GM23338 (cell line): ENCODE measurements around the gene GSN. TPM values are rescaled to one million over a fixed set of nuclear protein-coding genes. Genes with fewer than 3 reads are reported as not detected.

ENCODE experiments used
- ATAC-seq: fragments of 200-7000 bp; cut with Tn5 transposase; 3 replicates; pipeline ENCODE4 v1.9.1; 2020
- DNase-seq: peaks from one replicate; pipeline ENCODE4 v3.0.0-alpha.2; 2015; ENCODE audit warnings: low spot score
- H2AFZ ChIP-seq: fragments of 200-600 bp; sonication (generic); 2 replicates; pipeline ENCODE4 v1.8.0; 2016; ENCODE audit warnings: antibody characterized with exemption, mild to moderate bottlenecking, moderate library complexity
- H3F3A ChIP-seq: fragments of 200-600 bp; sonication (generic); replicated peaks from 2 replicates; pipeline ENCODE4 v1.8.0; 2017; ENCODE audit warnings: antibody characterized with exemption, mixed run types, low read depth
- H3K27ac ChIP-seq: fragments of 200-600 bp; sonication (generic); 2 replicates; pipeline ENCODE4 v1.6.1; 2016; ENCODE audit warnings: low read depth
- H3K27me3 ChIP-seq: fragments of 200-600 bp; sonication (generic); 2 replicates; pipeline ENCODE4 v1.8.0; 2016; ENCODE audit warnings: mild to moderate bottlenecking, mixed run types, moderate library complexity; ENCODE audit not compliant: insufficient read depth
- H3K36me3 ChIP-seq: fragments of 200-600 bp; sonication (generic); 2 replicates; pipeline ENCODE4 v1.8.0; 2016; ENCODE audit warnings: mild to moderate bottlenecking; ENCODE audit not compliant: insufficient read depth
- H3K4me1 ChIP-seq: fragments of 200-600 bp; sonication (generic); 2 replicates; pipeline ENCODE4 v1.8.0; 2016; ENCODE audit warnings: mild to moderate bottlenecking, moderate library complexity; ENCODE audit not compliant: insufficient read depth
- H3K4me2 ChIP-seq: fragments of 200-600 bp; sonication (generic); 2 replicates; pipeline ENCODE4 v1.7.1; 2017; ENCODE audit warnings: mixed run types
- H3K4me3 ChIP-seq: fragments of 200-600 bp; sonication (generic); 2 replicates; pipeline ENCODE4 v1.6.1; 2016; ENCODE audit warnings: mixed run types
- H3K79me2 ChIP-seq: fragments of 200-600 bp; sonication (generic); replicated peaks from 2 replicates; pipeline ENCODE4 v1.8.0; 2017; ENCODE audit warnings: mild to moderate bottlenecking; ENCODE audit not compliant: insufficient read depth
- H3K9me2 ChIP-seq: fragments of 200-600 bp; sonication (generic); 2 replicates; pipeline ENCODE4 v1.8.0; 2017; ENCODE audit not compliant: insufficient read depth
- H4K20me1 ChIP-seq: fragments of 200-600 bp; sonication (generic); replicated peaks from 2 replicates; pipeline ENCODE4 v1.8.0; 2017; ENCODE audit warnings: mild to moderate bottlenecking; ENCODE audit not compliant: insufficient read depth
- H3K27ac Mint-ChIP-seq: 2 replicates; pipeline ENCODE4 v1.8.0; 2020; ENCODE audit warnings: inconsistent platforms, mild to moderate bottlenecking, moderate library complexity, mixed read lengths
- H3K27me3 Mint-ChIP-seq: 3 replicates; pipeline ENCODE4 v1.8.0; 2022; ENCODE audit warnings: low read depth, mild to moderate bottlenecking, moderate library complexity, mixed read lengths, inconsistent platforms; ENCODE audit not compliant: insufficient read depth, poor library complexity
- H3K36me3 Mint-ChIP-seq: 3 replicates; pipeline ENCODE4 v1.8.0; 2021; ENCODE audit warnings: low read depth, mild to moderate bottlenecking, inconsistent platforms, moderate library complexity, mixed read lengths
- H3K4me1 Mint-ChIP-seq: 3 replicates; pipeline ENCODE4 v1.8.0; 2020; ENCODE audit warnings: mild to moderate bottlenecking, inconsistent platforms, mixed read lengths
- H3K4me3 Mint-ChIP-seq: 3 replicates; pipeline ENCODE4 v1.8.0; 2021; ENCODE audit warnings: moderate library complexity, mild to moderate bottlenecking, inconsistent platforms, mixed read lengths
- H3K9me3 Mint-ChIP-seq: 3 replicates; pipeline ENCODE4 v1.8.0; 2020; ENCODE audit warnings: moderate library complexity, mild to moderate bottlenecking, inconsistent platforms, mixed read lengths
- CREB1 ChIP-seq: fragments of 250-450 bp; sonication (Bioruptor Pico); IDR thresholded peaks from 2 replicates; pipeline ENCODE4 v1.5.0; 2020; ENCODE audit warnings: low read depth, mild to moderate bottlenecking, moderate library complexity
- CTCF ChIP-seq, 2 experiments: fragments of 200-600 bp in 1 of 2; sonication (generic) in 1 of 2; conservative IDR thresholded peaks; 2 replicates each; pipeline versions ENCODE4 v1.5.1 to v1.6.1; 2016 to 2017; ENCODE audit warnings: antibody characterized with exemption in 2 of 2, low read depth in 2 of 2, mild to moderate bottlenecking in 2 of 2, moderate library complexity in 1 of 2
- ETS1 ChIP-seq: IDR thresholded peaks from 2 replicates; pipeline ENCODE4 v1.6.1; 2016; ENCODE audit warnings: antibody characterized with exemption
- EZH2 ChIP-seq: fragments of 200-600 bp; sonication (generic); IDR thresholded peaks from one replicate; pipeline ENCODE4 v1.8.0; 2017; ENCODE audit warnings: antibody characterized with exemption, mild to moderate bottlenecking, low read depth; ENCODE audit not compliant: unreplicated experiment
- EZH2phosphoT487 ChIP-seq: fragments of 200-600 bp; sonication (generic); IDR thresholded peaks from one replicate; pipeline ENCODE4 v1.8.1; 2018; ENCODE audit warnings: antibody characterized with exemption; ENCODE audit not compliant: unreplicated experiment
- JUNB ChIP-seq: IDR thresholded peaks from one replicate; pipeline ENCODE4 v1.6.1; 2016; ENCODE audit warnings: antibody characterized with exemption; ENCODE audit not compliant: unreplicated experiment
- NANOG ChIP-seq: IDR thresholded peaks from 2 replicates; pipeline ENCODE4 v1.6.1; 2016; ENCODE audit warnings: antibody characterized with exemption, borderline replicate concordance
- POLR2AphosphoS5 ChIP-seq: IDR thresholded peaks from 2 replicates; pipeline ENCODE4 v1.6.1; 2016; ENCODE audit warnings: antibody characterized with exemption, low read depth
- STAT1 ChIP-seq: IDR thresholded peaks from one replicate; pipeline ENCODE4 v1.6.1; 2016; ENCODE audit warnings: antibody characterized with exemption; ENCODE audit not compliant: unreplicated experiment
- ZNF114 ChIP-seq: fragments of 250-450 bp; sonication (Bioruptor Pico); IDR thresholded peaks from 2 replicates; pipeline ENCODE4 v1.5.0; 2020; ENCODE audit warnings: mild to moderate bottlenecking, moderate library complexity
- ZNF331 ChIP-seq: fragments of 250-450 bp; sonication (Bioruptor Pico); IDR thresholded peaks from 2 replicates; pipeline ENCODE4 v1.5.0; 2020; ENCODE audit warnings: low read depth, mild to moderate bottlenecking, moderate library complexity
- ZNF462 ChIP-seq: fragments of 250-450 bp; sonication (Bioruptor Pico); IDR thresholded peaks from 2 replicates; pipeline ENCODE4 v1.5.0; 2020; ENCODE audit warnings: mild to moderate bottlenecking, moderate library complexity
- polyA plus RNA-seq: library from polyadenylated mRNA; unstranded; fragments of >200 nt; fragmentation: Nextera tagmentation; extraction: Ambion mirVana; gene quantifications from 2 replicates; pipeline ENCODE4 v1.2.1, GENCODE V29; 2016
- total RNA-seq: library from RNA; depleted of rRNA; stranded (reverse); fragments of >200 nt; shearing (Covaris generic); gene quantifications from 2 replicates; pipeline ENCODE4 v1.2.3, GENCODE V29; 2014

Gene GSN
- total and polyA plus RNA-seq, 2 experiments from 2014 or later: 30.2 to 85.7 TPM

- peaks cover 40% of the 10 kb centered on the region for H3K36me3 Mint-ChIP-seq
- H3K4me3 Mint-ChIP-seq: no peak overlapping the region
- DNase-seq (no peak), ATAC-seq (no peak)
- H3K4me1 ChIP-seq: no peaks in the 10 kb centered on the region; the same call in 1 of the 2 replicates
- H3K36me3 ChIP-seq: no peaks in the 10 kb centered on the region
- H3K27ac Mint-ChIP-seq: no peak overlapping the region
- no peak overlapping the region for H3K4me2 ChIP-seq
- H4K20me1 ChIP-seq: no peaks in the 10 kb centered on the region
- H3K27me3 ChIP-seq: no peaks in the 10 kb centered on the region
- no peak overlapping the region for H3K4me3 ChIP-seq
- no peak overlapping the region for H2AFZ ChIP-seq
- no peak for TF ChIP-seq EZH2phosphoT487
- H3K9me3 Mint-ChIP-seq: no peaks in the 10 kb centered on the region; the same call in 2 of the 3 replicates
- H3K9me2 ChIP-seq: no peaks in the 10 kb centered on the region
- no peak overlapping the region for H3K27ac ChIP-seq
- no peaks in the 10 kb centered on the region for H3K4me1 Mint-ChIP-seq
- H3K27me3 Mint-ChIP-seq: peaks cover 2% of the 10 kb centered on the region
- no peaks in the 10 kb centered on the region for H3K79me2 ChIP-seq
- H3F3A ChIP-seq: no peaks in the 10 kb centered on the region
These were observed 53.1 kb downstream of the GSN start for GRCh38 chr9:121321016-121321503.

- Mint-ChIP-seq H3K27ac (no peak overlapping the region), H3K27me3 (peaks cover 2% of the 10 kb centered on the region), H3K36me3 (peaks cover 34% of the 10 kb centered on the region), H3K4me1 (no peaks in the 10 kb centered on the region), H3K4me3 (no peak overlapping the region), H3K9me3 (no peaks in the 10 kb centered on the region; the same call in 2 of the 3 replicates)
- no peak for DNase-seq
- no peak overlapping the region for H3K4me3 ChIP-seq
- no peaks in the 10 kb centered on the region for H3K9me2 ChIP-seq
- no peaks in the 10 kb centered on the region for H3K36me3 ChIP-seq
- H3K4me2 ChIP-seq: no peak overlapping the region
- no peaks in the 10 kb centered on the region for H3F3A ChIP-seq
- H2AFZ ChIP-seq: no peak overlapping the region
- H3K4me1 ChIP-seq: no peaks in the 10 kb centered on the region; the same call in 1 of the 2 replicates
- H3K27ac ChIP-seq: no peak overlapping the region
- ATAC-seq: no peak
- H3K79me2 ChIP-seq: no peaks in the 10 kb centered on the region
- no peaks in the 10 kb centered on the region for H3K27me3 ChIP-seq
- H4K20me1 ChIP-seq: no peaks in the 10 kb centered on the region
- TF ChIP-seq EZH2phosphoT487 (no peak), ETS1 (no peak), EZH2 (no peak), CTCF (conservative IDR thresholded peaks at IDR 0.05; ENCODE audit: low read depth in 2 of 2) (no peak), ZNF331 (CRISPR knock-in tag) (no peak), CREB1 (no peak), POLR2AphosphoS5 (no peak), NANOG (no peak), STAT1 (no peak), JUNB (no peak), ZNF114 (no peak), ZNF462 (CRISPR knock-in tag) (no peak)
These were observed 54.2 kb downstream of the GSN start for GRCh38 chr9:121322037-121322736.
